GM19468 (cell line): ENCODE data around the gene DDN.

Source experiments
- ATAC-seq: cut with Tn5 transposase; IDR thresholded peaks from one replicate; pipeline ENCODE4 v1.9.1; 2021; ENCODE audit warnings: mild to moderate bottlenecking, moderate library complexity, moderate number of reproducible peaks; ENCODE audit not compliant: unreplicated experiment; ENCODE audit errors: extremely low read depth

The DDN gene

GRCh38 chr12:48969833-48970701 lies 29.1 kb downstream of the DDN start:
- ATAC-seq, result no peak

DNA sequence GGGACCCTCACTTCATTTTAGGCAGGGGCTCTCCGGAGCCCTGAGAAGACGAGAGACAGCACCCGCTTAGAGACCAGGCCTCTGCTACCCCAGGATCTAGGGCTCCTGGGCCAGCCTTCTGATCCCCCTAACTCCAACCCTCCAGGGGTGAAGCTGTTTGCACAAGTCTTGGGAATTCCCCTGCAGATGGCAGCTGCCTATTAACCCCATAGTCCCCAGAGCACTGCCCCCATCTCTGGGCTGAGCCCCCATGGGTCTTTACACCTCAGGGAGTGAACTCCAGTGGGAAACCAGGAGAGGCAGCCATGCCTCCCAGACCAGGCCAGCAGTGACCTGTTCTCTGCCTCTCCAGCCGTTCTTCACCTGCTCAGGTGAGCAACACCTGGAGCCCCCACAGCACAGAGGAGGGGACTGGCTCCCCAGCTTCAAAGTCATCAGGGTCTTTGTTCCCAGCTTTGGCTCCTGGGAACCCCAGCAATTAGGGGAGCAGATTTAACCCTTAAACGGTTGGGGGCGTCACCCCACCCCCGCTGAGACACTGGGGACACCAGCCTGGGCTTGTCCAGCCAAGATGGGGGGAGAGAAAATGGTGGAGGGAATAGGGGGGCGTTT lies 29.9 kb downstream of the DDN start:
- ATAC-seq, result no peak

GRCh38 chr12:48968467-48968866 lies 30.7 kb downstream of the DDN start:
- ATAC-seq, result no peak

GRCh38 chr12:48967991-48968390 lies 31.2 kb downstream of the DDN start:
- ATAC-seq, result no peak

- ATAC-seq, result no peak
These were observed 32.8 kb downstream of the DDN start for GRCh38 chr12:48966177-48966895.

- no peak for ATAC-seq
These were observed 33.8 kb downstream of the DDN start for GRCh38 chr12:48965298-48965838.

DNA sequence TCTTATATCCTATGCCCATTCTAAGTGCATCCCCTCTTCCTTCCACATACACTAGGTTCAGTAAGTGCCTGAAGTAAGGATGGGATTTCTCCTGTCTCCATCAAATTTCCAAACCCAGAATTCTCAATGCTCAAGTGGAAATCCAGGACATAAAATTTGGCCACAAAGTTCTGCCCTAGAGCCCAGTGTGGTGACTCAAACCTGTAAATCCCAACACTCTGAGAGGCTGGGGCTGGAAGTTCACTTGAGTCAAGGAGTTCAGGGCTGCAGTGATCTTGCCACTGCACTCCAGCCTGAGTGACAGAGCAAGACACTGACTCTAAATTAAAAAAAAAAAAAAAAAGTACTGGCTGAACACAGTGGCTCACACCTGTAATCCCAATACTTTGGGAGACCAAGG lies 37.4 kb downstream of the DDN start:
- no peak for ATAC-seq

DNA sequence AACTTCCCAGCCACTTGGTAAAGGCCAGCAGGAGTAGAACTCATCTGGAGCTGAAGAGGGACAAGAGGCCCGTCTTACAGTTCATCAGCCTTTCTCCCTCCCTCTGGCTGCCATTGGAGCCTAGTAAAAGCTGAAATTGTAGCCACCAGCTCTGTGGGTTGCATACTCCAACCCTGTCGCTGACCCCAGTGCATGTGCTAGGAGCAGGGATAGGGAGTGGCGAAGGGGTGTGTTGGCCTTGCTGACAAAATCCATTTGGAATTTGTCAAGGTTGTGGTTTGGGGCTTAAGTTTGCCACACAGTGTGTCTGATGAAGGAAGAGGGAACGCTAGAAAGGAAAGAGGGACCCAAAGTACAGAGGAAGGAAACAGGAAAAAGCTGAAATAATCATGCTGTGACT lies 37.8 kb downstream of the DDN start:
- no peak for ATAC-seq

DNA sequence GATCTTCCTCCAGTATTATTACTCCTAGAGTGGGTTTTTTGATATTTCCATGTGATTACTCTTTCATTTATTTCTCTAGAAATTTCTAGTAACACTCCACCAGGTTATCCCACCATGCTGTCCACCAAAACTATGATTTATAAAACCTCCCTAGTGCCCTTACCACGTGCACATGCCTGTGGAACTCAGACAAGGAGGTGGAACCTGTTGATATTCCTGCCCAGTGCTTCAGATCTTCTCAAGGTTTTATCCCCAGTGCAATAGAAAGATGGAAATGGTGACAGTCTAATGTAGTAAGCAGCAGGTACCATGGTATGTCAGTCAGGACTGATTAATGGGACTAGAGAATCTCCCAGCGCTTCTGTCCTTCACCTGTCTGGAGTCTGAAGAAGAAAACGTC lies 38.3 kb downstream of the DDN start:
- ATAC-seq, result no peak

- no peak for ATAC-seq
These were observed 41.2 kb downstream of the DDN start for GRCh38 chr12:48958049-48958388.

- ATAC-seq, result peak; percentile 62
These were observed 41.8 kb downstream of the DDN start, which contains the start of gene ARF3 for GRCh38 chr12:48957141-48958048. TSS of gene ARF3 (minus strand) at chr12:48957487. CDS start at chr12:48941095, 16,392 bp downstream.

DNA sequence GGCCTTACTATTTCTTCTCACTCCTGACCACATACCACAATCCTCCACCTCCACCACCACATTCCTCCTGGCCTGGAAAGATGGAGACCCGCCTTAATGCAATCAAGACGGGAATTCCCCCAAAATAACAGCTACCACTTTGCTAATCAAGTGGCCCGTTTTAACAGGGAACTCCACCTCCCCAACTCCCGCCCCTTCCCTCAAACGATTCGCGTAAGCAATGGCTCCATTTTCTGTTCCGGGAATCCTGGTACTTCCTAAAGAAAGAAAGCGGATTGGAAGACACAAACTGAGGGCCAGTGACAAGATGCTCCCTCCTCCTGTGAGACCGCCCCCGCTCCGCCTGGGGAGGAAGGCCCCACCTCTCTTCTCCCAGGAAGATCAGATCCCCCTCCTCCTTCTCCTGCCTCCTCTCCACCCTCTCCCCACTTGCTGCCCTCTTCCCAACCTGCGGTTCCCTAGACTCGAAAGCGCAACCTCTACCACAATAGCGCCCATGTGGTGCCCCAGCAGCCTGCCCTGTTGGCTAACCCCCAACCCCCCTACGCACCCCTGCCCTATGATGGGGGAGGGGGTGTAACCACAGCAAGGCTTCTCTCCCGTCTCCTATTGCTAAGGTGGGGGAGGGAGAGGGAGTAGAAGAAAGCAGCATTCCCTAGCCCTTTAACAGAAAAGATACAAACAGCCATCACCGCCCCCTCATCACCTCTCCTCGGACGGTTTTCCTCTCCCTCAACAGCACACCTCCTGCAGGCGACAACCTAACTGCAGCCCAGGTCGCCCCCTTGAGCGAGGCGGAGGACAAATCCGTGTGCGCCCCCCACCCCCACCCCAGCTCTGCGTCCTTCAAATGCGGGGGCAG lies 42.7 kb downstream of the DDN start:
- no peak for ATAC-seq

DNA sequence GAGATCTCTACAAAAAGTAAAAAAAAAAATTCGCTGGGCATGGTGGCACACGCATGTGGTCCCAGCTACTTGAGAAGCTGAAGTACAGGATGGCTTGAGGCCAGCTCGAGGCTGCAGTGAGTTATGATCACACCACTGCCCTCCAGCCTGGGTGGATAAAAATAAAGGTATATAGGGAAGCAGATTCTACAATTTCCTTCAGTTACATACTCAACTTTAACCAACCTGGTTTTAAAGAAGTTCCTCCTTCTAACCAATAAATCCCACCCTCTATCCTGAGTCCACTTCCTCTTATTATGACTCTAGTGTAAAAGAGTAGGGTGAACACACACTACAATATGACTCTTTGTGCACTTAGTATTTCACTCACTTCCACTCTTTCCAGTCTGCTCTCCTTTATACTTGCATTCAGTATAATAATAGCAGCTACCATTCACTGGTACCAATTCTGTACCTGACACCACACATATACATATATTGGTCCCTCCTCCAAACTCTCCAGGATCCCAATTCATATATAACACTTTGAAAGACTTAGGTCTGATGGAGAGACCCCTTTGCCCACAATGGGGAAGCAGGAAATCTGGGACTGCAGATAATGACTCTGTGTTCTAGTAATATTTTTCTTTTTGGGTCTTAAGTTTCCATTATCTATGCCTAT lies 44.2 kb downstream of the DDN start:
- no peak for ATAC-seq

DNA sequence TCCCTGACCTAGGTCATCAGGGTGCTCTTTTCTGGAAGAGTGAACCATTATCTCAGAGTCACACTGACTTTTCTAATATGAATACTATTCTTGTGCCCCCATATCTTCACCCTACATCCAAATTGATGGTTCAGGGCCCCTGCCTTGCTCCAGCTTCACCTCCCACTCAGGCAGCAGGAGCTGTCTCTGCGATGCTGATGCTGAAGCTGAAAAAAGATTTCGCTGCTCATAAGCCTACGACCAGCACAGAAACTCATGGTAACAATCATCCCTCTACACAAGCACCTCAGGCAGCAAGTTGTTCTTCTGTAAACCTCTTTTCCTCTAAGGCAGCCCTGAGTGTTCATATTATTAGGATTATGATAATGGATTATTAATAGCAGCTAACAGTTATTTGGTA lies 45.1 kb downstream of the DDN start:
- no peak for ATAC-seq

- no peak for ATAC-seq
These were observed 46.5 kb downstream of the DDN start for GRCh38 chr12:48952691-48953090.

DNA sequence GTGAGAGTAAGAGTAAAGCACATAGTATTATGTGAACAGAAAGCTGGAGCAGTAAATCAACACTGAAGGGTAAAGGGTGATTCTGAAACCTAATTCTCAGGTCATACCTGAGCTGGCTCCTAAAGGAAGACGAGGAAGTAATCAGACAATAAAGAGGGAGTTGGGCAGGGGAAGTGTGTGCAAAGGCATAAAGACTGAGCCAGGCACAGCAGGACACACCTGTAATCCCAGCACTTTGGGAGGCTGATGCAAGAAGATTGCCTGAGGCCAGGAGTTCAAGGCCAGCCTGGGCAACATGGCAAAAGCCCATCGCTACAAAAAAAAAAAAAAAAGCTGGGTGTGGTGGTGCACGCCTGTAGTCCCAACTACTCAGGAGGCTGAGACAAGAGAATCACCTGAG lies 51.4 kb downstream of the DDN start:
- no peak for ATAC-seq

DNA sequence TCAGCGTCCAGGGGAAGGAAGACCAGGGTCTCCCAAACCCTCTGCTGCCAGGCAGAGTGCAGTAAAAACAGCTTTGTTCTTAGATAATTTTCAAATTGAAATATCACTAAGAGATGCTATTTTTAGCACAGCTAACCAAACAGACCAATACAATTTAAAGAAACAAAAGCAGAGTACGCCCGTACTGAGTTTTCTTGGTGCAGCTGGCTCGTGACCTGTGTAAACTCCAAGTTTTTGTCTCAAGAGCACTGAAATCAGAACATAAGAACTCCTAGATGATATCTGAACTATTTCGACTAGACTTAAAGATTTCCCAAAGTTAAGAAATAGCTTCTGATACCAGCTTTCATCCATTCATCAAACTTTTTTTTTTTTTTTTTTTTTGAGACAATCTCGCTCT lies 52.2 kb downstream of the DDN start:
- no peak for ATAC-seq

DNA sequence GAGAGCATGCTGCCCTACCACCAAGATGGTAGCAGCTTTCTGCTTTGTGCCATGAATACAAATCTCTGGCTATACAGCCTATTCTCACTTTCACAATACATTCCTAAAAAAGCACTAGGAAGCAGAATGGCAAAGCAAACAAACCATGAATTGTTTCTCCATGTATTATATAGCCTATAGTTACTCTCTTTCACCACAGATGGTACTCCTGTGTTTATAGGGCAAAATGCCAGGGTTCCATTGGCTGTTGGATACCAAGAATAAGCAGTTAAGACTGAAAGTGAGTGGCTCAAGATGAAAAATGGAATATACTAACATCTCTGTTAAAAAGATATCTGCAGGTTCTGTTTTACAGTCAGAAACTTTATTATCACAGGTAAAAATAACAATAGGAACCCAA lies 53.0 kb downstream of the DDN start:
- no peak for ATAC-seq
